DND-41 (cell line): ENCODE measurements around the gene TADA2B.

Experiments used
- EZH2 ChIP-seq: IDR thresholded peaks from 3 replicates; pipeline ENCODE4 v1.6.1; 2012; ENCODE audit warnings: borderline replicate concordance, low read depth, mild to moderate bottlenecking, moderate library complexity, low read length, inconsistent platforms; ENCODE audit not compliant: severe bottlenecking
- TF ChIP-seq, protein P1 (sequence below): IDR thresholded peaks from 2 replicates; pipeline ENCODE4 v1.5.1; 2012; ENCODE audit warnings: borderline replicate concordance, low read length, moderate library complexity, mild to moderate bottlenecking; ENCODE audit not compliant: poor library complexity, severe bottlenecking; ENCODE audit errors: extremely low read depth

DNA sequence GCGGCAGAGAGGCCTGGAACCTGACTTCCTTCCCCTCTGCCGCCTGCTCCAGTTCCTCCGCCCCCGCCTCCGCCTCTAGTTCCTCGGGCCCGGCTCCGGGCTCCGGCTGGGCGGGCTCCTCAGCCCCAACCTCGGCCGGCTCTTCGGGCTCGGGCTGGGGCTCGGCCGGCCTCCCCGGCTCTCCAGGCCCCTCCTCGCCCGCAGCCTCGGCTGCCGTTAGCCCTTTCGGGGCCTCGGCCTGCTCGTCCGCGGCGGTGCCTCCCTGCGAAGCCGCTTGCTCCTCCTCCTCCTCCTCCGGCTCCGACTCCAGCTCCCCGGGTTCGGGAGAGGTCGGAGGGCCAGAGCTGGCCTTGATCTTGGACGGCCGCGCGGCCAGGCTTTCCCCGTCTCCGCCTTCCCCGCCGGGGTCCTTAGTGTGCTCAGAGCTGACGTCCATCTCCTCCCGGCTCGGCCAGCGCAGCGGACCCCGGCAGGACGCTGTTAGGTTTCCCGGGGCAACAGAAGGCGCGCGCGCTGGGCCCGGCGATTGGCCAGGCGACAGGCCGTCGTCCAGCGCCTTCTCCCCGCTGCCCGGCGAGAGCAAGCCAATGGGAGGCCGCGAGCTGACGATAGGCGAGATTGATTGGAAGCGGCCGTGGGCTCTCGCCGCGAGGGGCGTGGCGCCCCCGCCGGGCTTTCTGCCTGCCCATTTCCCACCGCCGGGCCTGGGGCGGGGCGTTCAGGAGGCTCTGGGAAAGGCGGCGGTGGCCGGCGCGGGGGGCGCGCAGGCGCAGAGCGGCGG, 479 bp upstream of the TADA2B start:
- TF ChIP-seq, protein P1, sequence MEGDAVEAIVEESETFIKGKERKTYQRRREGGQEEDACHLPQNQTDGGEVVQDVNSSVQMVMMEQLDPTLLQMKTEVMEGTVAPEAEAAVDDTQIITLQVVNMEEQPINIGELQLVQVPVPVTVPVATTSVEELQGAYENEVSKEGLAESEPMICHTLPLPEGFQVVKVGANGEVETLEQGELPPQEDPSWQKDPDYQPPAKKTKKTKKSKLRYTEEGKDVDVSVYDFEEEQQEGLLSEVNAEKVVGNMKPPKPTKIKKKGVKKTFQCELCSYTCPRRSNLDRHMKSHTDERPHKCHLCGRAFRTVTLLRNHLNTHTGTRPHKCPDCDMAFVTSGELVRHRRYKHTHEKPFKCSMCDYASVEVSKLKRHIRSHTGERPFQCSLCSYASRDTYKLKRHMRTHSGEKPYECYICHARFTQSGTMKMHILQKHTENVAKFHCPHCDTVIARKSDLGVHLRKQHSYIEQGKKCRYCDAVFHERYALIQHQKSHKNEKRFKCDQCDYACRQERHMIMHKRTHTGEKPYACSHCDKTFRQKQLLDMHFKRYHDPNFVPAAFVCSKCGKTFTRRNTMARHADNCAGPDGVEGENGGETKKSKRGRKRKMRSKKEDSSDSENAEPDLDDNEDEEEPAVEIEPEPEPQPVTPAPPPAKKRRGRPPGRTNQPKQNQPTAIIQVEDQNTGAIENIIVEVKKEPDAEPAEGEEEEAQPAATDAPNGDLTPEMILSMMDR = peak; percentile 60
- TF ChIP-seq EZH2 = no peak
